Esophagus muscularis mucosa (tissue), 3 donors: Measurements from ENCODE around the gene RGL3.
A peak's percentile ranks its signal among the peaks of the same experiment; 100 is the strongest.

ENCODE experiments used
- CTCF ChIP-seq, 3 experiments: fragments of 200-600 bp in 2 of 3; fragments of 450-650 bp in 1 of 3; sonication (generic) in 2 of 3; IDR thresholded peaks; one replicate each; pipeline ENCODE4 v1.5.1; 2017 to 2019; ENCODE audit warnings: antibody characterized with exemption in 3 of 3, mild to moderate bottlenecking in 2 of 3, moderate library complexity in 1 of 3
- POLR2AphosphoS5 ChIP-seq, 2 donors: sonication (generic); formaldehyde crosslinking; IDR thresholded peaks; one replicate each; pipeline ENCODE4 v1.6.1; 2017; ENCODE audit warnings: antibody characterized with exemption in 2 of 2

DNA sequence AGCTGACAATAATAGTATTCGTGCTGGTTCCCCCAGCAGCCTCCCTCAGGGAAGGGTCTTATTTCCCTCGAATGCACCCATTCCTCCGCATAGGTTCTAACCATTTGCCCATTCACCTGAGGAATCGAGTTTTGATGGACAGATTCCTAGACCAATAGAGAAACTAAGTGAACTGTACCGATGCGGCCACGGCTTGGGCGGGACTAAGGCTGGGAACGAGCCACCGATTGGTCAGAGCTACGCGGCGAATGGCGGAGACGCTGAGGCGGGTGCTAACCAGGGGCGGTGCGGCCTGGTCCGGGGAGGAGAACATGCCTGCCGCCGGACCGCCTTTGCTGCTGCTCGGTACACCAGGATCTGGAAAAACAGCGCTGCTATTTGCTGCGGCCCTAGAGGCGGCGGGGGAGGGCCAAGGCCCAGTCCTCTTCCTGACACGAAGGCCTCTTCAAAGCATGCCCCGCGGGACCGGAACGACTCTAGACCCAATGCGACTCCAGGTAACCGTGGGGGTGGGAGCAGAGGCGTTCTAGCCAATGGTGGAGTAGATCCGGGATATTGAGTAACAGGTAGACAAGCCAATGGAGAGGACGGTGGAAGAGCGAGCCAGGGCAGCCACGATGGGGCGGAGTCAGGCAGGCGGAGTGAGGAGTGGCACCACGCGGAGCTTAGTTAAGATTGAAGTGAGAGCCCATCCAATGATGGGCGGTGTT, 44.5 kb downstream of the RGL3 start, which contains the start of gene SWSAP1:
- TF ChIP-seq CTCF (IDR thresholded peaks at IDR 0.05) (peak in 1 of 3 experiments; percentile 16), POLR2AphosphoS5 (IDR thresholded peaks at IDR 0.05) (peak; percentile 60 to 76)
